CD4-positive, alpha-beta T cell treated with Interleukin-12 subunit alpha and Interleukin-12 subunit beta, for 1 hour (primary cell): ENCODE results near the gene SEC24C.

Experiments
- DNase-seq: peaks from one replicate; pipeline ENCODE4 v3.0.0-alpha.2; 2020

Gene SEC24C

GRCh38 chr10:73796766-73797165 lies 52.6 kb downstream of the SEC24C start:
- no peak for DNase-seq

- DNase-seq: no peak
These were observed 53.3 kb downstream of the SEC24C start for GRCh38 chr10:73797324-73798025.

- DNase-seq: no peak
These were observed 53.9 kb downstream of the SEC24C start for GRCh38 chr10:73798087-73798486.

- DNase-seq: no peak
These were observed 54.9 kb downstream of the SEC24C start for GRCh38 chr10:73798927-73799560.

- DNase-seq: no peak
These were observed 55.9 kb downstream of the SEC24C start for GRCh38 chr10:73799899-73800559.

GRCh38 chr10:73800560-73801252 lies 56.5 kb downstream of the SEC24C start:
- no peak for DNase-seq

- no peak for DNase-seq
These were observed 57.0 kb downstream of the SEC24C start for GRCh38 chr10:73801253-73801590.

GRCh38 chr10:73802276-73802991 lies 58.3 kb downstream of the SEC24C start:
- no peak for DNase-seq

- no peak for DNase-seq
These were observed 59.6 kb downstream of the SEC24C start for GRCh38 chr10:73803680-73804286.

GRCh38 chr10:73806176-73806950 lies 62.2 kb downstream of the SEC24C start:
- no peak for DNase-seq

- no peak for DNase-seq
These were observed 63.3 kb downstream of the SEC24C start for GRCh38 chr10:73807471-73807870.

GRCh38 chr10:73808021-73808815 lies 64.0 kb downstream of the SEC24C start:
- no peak for DNase-seq

- DNase-seq: no peak
These were observed 65.1 kb downstream of the SEC24C start for GRCh38 chr10:73809061-73809818.

GRCh38 chr10:73810358-73810734 lies 66.2 kb downstream of the SEC24C start:
- DNase-seq: no peak

- DNase-seq: peak; percentile 72
These were observed 66.7 kb downstream of the SEC24C start for GRCh38 chr10:73810735-73811465.

- DNase-seq: no peak
These were observed 68.5 kb downstream of the SEC24C start for GRCh38 chr10:73812657-73813056.

- DNase-seq: no peak
These were observed 69.2 kb downstream of the SEC24C start for GRCh38 chr10:73813333-73813732.

- DNase-seq: no peak
These were observed 70.2 kb downstream of the SEC24C start for GRCh38 chr10:73814276-73814895.
